Trophoblast cell (in vitro differentiated cells and primary cell): ENCODE measurements around the gene OXNAD1.

ENCODE experiments used
- DNase-seq, 2 donors: peaks; one replicate each; pipeline ENCODE4 v3.0.0-alpha.2; 2016
- H2AFZ ChIP-seq: 2 replicates; pipeline ENCODE4 v1.6.1; 2013; ENCODE audit warnings: low read length, moderate library complexity, mild to moderate bottlenecking; ENCODE audit not compliant: insufficient read depth, poor library complexity
- H2AK5ac ChIP-seq: 2 replicates; pipeline ENCODE4 v1.6.1; 2013; ENCODE audit warnings: mild to moderate bottlenecking, low read length
- H2BK120ac ChIP-seq: 2 replicates; pipeline ENCODE4 v1.6.1; 2013; ENCODE audit warnings: low read length, mild to moderate bottlenecking, moderate library complexity; ENCODE audit not compliant: insufficient read depth, poor library complexity
- H2BK12ac ChIP-seq: 2 replicates; pipeline ENCODE4 v1.6.1; 2013; ENCODE audit warnings: mild to moderate bottlenecking, low read length, moderate library complexity
- H2BK5ac ChIP-seq: 2 replicates; pipeline ENCODE4 v1.6.1; 2013; ENCODE audit warnings: low read length, low read depth, moderate library complexity, mild to moderate bottlenecking; ENCODE audit not compliant: poor library complexity
- H3K14ac ChIP-seq: 2 replicates; pipeline ENCODE4 v1.6.1; 2013; ENCODE audit warnings: mild to moderate bottlenecking, low read length
- H3K18ac ChIP-seq: 2 replicates; pipeline ENCODE4 v1.6.1; 2013; ENCODE audit warnings: mild to moderate bottlenecking, low read length
- H3K23ac ChIP-seq: 2 replicates; pipeline ENCODE4 v1.6.1; 2013; ENCODE audit warnings: low read length
- H3K27ac ChIP-seq: 2 replicates; pipeline ENCODE4 v1.5.1; 2013; ENCODE audit warnings: low read depth, mild to moderate bottlenecking, inconsistent platforms, low read length, moderate library complexity
- H3K27me3 ChIP-seq: 2 replicates; pipeline ENCODE4 v1.6.1; 2013; ENCODE audit warnings: inconsistent platforms, mild to moderate bottlenecking, low read length, moderate library complexity; ENCODE audit not compliant: insufficient read depth
- H3K36me3 ChIP-seq, 2 experiments: 1 replicate in 1 of 2; 2 replicates in 1 of 2; pipeline ENCODE4 v1.6.1; 2013; ENCODE audit warnings: low read length in 2 of 2, mild to moderate bottlenecking in 2 of 2, moderate library complexity in 1 of 2; ENCODE audit not compliant: insufficient read depth in 2 of 2, control insufficient read depth in 1 of 2
- H3K4ac ChIP-seq: 2 replicates; pipeline ENCODE4 v1.6.1; 2013; ENCODE audit warnings: low read depth, mild to moderate bottlenecking, low read length, moderate library complexity
- H3K4me1 ChIP-seq, 2 experiments: 1 replicate in 1 of 2; 2 replicates in 1 of 2; pipeline ENCODE4 v1.6.1; 2013; ENCODE audit warnings: low read length in 2 of 2, mild to moderate bottlenecking in 2 of 2, moderate library complexity in 1 of 2; ENCODE audit not compliant: insufficient read depth in 2 of 2, control insufficient read depth in 1 of 2
- H3K4me2 ChIP-seq: 2 replicates; pipeline ENCODE4 v1.6.1; 2013; ENCODE audit warnings: inconsistent platforms, mild to moderate bottlenecking, low read length, moderate library complexity
- H3K4me3 ChIP-seq: 2 replicates; pipeline ENCODE4 v1.5.1; 2013; ENCODE audit warnings: mild to moderate bottlenecking, low read depth, low read length, inconsistent platforms
- H3K79me1 ChIP-seq: one replicate; pipeline ENCODE4 v1.6.1; 2013; ENCODE audit warnings: low read length
- H3K79me2 ChIP-seq: 2 replicates; pipeline ENCODE4 v1.6.1; 2013; ENCODE audit warnings: low read length, mild to moderate bottlenecking; ENCODE audit not compliant: control insufficient read depth, insufficient read depth, poor library complexity
- H3K9ac ChIP-seq: 2 replicates; pipeline ENCODE4 v1.6.1; 2013; ENCODE audit warnings: mild to moderate bottlenecking, low read length
- H3K9me3 ChIP-seq: 2 replicates; pipeline ENCODE4 v1.6.1; 2013; ENCODE audit warnings: low read depth, mild to moderate bottlenecking, control low read depth, inconsistent platforms, low read length; ENCODE audit not compliant: insufficient read depth
- H4K12ac ChIP-seq: 2 replicates; pipeline ENCODE4 v1.6.1; 2013; ENCODE audit warnings: low read depth, mild to moderate bottlenecking, low read length, moderate library complexity
- H4K8ac ChIP-seq: 2 replicates; pipeline ENCODE4 v1.6.1; 2013; ENCODE audit warnings: low read depth, mild to moderate bottlenecking, low read length, moderate library complexity
- H4K91ac ChIP-seq: one replicate; pipeline ENCODE4 v1.6.1; 2013; ENCODE audit warnings: low read depth, mild to moderate bottlenecking, low read length, moderate library complexity
- WGBS: extraction: QIAGEN DNeasy Blood & Tissue Kit; methylation state at CpG from one replicate; pipeline ENCODE4 v1.1.7; 2013; ENCODE audit warnings: missing lambda C conversion rate; ENCODE audit not compliant: insufficient read length, insufficient coverage; ENCODE audit errors: extremely low coverage; 5-methylcytosine and 5-hydroxymethylcytosine counted together

OXNAD1 gene

DNA sequence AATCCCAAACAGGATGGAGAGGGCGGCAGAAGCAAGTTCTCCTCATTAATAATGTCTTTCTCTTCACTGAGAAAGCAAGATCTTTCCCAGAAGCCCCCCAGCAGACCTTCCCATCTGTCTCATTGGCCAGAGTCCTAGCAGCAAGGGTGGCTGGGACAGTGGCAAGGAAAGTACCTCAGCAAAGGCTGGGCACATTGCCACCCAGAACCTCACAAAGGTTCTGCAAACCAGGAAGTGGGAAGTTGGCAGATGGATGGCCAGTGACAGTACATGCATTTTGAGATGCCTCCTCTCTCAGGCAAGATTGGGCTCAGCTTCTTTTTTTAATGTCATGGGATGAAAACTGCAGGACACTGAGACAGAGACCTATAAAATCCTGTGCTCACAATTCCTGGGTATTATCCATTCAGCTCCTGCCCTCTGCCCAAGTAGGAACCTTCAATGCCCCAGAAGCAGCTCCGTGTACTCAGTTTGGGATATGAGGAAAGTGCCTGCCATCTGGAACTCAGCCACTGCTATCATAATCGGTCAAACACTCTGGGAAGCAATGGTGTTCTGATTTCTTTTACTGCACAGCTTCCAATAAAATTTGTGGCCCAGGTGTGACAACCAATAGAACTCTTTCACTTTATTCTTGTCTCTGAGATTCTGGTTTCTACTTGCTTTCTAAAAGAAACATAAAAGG lies 25.8 kb upstream of the OXNAD1 start:
- Histone ChIP-seq H3K79me2 (no peaks in the 10 kb centered on the region), H3K14ac (no peak overlapping the region), H3K9ac (no peak overlapping the region), H3K4ac (no peak overlapping the region), H3K9me3 (no peaks in the 10 kb centered on the region), H3K4me3 (no peak overlapping the region), H2BK12ac (no peak overlapping the region), H3K4me2 (no peak overlapping the region), H2AFZ (no peak overlapping the region), H4K8ac (no peak overlapping the region), H3K79me1 (no peaks in the 10 kb centered on the region), H3K23ac (no peak overlapping the region), H3K4me1 (no peaks in the 10 kb centered on the region), H3K27ac (no peak overlapping the region), H4K91ac (no peak overlapping the region), H4K12ac (no peak overlapping the region), H3K27me3 (no peaks in the 10 kb centered on the region), H3K36me3 (no peaks in the 10 kb centered on the region), H3K18ac (no peak overlapping the region), H2BK5ac (no peak overlapping the region), H2AK5ac (no peak overlapping the region), H2BK120ac (no peak overlapping the region)
- no CpG with 5 or more reads among the region's 3 CpGs for WGBS
- no peak for DNase-seq

DNA sequence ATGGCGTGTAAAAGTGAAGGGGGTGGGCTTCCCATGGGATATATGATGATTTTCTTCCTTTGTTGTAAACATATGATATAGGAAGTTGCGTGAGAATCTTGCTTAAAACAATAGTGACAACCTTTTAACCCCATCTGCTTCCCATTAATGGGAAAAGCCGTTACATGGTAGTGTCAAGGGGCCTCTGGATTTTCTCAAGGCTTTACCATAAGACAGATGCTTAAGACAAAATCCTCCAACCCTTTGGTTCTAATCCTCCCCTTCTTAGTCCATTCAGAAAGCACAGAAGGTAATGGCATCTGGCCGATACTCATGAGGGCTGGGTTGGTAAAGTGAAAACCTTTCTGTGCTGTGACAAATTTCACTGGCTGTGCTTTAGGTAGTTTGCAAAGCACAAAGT lies 25.2 kb upstream of the OXNAD1 start:
- Histone ChIP-seq H2AFZ (no peak overlapping the region), H3K9ac (no peak overlapping the region), H3K4me2 (no peak overlapping the region), H4K8ac (no peak overlapping the region), H2AK5ac (no peak overlapping the region), H2BK5ac (no peak overlapping the region), H3K23ac (no peak overlapping the region), H3K27ac (no peak overlapping the region), H3K4ac (no peak overlapping the region), H3K9me3 (no peaks in the 10 kb centered on the region), H2BK12ac (no peak overlapping the region), H3K79me1 (no peaks in the 10 kb centered on the region), H4K12ac (no peak overlapping the region), H3K79me2 (no peaks in the 10 kb centered on the region), H3K4me3 (no peak overlapping the region), H4K91ac (no peak overlapping the region), H3K18ac (no peak overlapping the region), H3K14ac (no peak overlapping the region), H2BK120ac (no peak overlapping the region), H3K4me1 (no peaks in the 10 kb centered on the region), H3K27me3 (no peaks in the 10 kb centered on the region), H3K36me3 (no peaks in the 10 kb centered on the region)
- DNase-seq = no peak
- no CpG with 5 or more reads among the region's 4 CpGs for WGBS

DNA sequence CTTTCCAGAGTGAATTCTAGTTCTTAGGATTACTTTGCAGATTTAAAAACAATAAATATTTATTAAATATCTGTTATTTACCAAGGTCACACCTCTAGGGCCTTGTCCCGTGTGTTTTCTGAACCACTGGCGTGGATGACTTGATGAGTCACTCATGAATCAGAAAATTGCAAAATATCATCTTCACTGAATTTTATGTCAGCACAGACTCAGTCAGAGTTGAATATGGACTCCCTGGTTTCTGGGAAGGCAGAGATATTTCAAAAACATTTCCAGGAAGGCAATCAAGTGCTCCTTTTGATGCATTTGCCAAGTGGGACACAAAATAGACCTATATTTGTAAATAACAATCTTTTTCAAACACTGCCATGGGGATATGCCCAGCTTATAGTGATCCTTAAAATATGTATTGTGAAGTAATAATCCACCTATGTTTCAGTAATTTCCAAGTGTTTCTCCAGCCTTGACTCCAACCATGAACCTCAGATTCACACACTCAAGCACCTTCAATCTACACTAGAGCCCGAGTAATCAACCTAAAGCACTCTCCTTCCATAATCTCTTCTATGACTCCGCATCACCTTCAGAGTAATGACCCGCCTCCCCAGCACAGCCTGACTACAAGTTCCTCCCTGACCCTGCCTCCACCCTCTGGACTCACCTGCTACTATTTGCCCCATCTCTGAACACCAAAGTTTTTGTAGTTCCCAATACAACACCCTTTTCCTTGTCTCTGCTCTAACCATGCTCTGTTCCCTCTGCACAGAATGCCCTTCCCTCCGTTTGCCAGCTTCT lies 24.6 kb upstream of the OXNAD1 start:
- no peak overlapping the region for H3K4me2 ChIP-seq
- no peak overlapping the region for H4K12ac ChIP-seq
- H3K4me1 ChIP-seq = no peaks in the 10 kb centered on the region
- DNase-seq = peak; percentile 5 to 47
- no peak overlapping the region for H3K18ac ChIP-seq
- H2BK12ac ChIP-seq = no peak overlapping the region
- H3K14ac ChIP-seq = no peak overlapping the region
- no peak overlapping the region for H2BK120ac ChIP-seq
- no CpG with 5 or more reads among the region's 6 CpGs for WGBS
- H2BK5ac ChIP-seq = no peak overlapping the region
- H3K4me3 ChIP-seq = no peak overlapping the region
- H2AFZ ChIP-seq = no peak overlapping the region
- H3K9me3 ChIP-seq = no peaks in the 10 kb centered on the region
- H3K9ac ChIP-seq = no peak overlapping the region
- H3K23ac ChIP-seq = no peak overlapping the region
- no peak overlapping the region for H2AK5ac ChIP-seq
- no peak overlapping the region for H3K27ac ChIP-seq
- no peaks in the 10 kb centered on the region for H3K36me3 ChIP-seq
- H3K79me2 ChIP-seq = no peaks in the 10 kb centered on the region
- no peaks in the 10 kb centered on the region for H3K27me3 ChIP-seq
- no peak overlapping the region for H4K91ac ChIP-seq
- no peak overlapping the region for H3K4ac ChIP-seq
- H3K79me1 ChIP-seq = no peaks in the 10 kb centered on the region
- no peak overlapping the region for H4K8ac ChIP-seq

DNA sequence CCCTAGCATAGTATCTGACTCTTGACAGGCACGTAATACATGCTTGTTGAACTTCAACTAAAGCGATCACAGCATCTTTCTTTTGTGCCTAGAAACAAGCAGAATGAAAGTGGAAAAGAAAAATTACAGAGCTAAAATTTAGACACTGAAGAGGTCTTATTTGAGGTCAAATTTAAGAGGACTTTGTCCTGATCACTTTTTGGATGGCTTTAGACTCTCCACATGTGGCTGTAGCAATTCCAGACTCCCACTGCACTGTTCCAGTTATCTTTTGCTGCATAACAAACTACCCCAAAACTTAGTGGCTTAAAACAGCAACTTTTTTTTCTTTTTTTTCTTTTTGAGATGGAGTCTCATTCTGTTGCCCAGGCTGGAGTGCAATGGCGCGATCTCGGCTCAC lies 23.8 kb upstream of the OXNAD1 start:
- Histone ChIP-seq H4K12ac (no peak overlapping the region), H3K9me3 (no peaks in the 10 kb centered on the region), H3K4me3 (no peak overlapping the region), H3K27me3 (no peaks in the 10 kb centered on the region), H3K4me1 (no peaks in the 10 kb centered on the region), H3K36me3 (no peaks in the 10 kb centered on the region), H3K79me1 (no peaks in the 10 kb centered on the region), H3K79me2 (no peaks in the 10 kb centered on the region), H3K4ac (no peak overlapping the region), H4K8ac (no peak overlapping the region), H3K27ac (no peak overlapping the region), H3K4me2 (no peak overlapping the region), H3K9ac (no peak overlapping the region), H2BK12ac (no peak overlapping the region), H2BK120ac (no peak overlapping the region), H2BK5ac (no peak overlapping the region), H3K18ac (no peak overlapping the region), H4K91ac (no peak overlapping the region), H2AK5ac (no peak overlapping the region), H3K14ac (no peak overlapping the region), H3K23ac (no peak overlapping the region), H2AFZ (no peak overlapping the region)
- DNase-seq = no peak
- WGBS = no CpG with 5 or more reads among the region's 5 CpGs
